ENCODE data around the gene EFHC2. TPM values are rescaled to one million over a fixed set of nuclear protein-coding genes. Genes with fewer than 3 reads are reported as not detected.

Gene EFHC2
- total RNA-seq, 1 experiment from 2014 or later: 1.1 TPM

GRCh38 chrX:44384688-44385338 lies 41.3 kb upstream of the EFHC2 start:
- WGBS (ENCODE audit: extremely low coverage, insufficient read length, low lambda C conversion rate): no CpG with 5 or more reads among the region's 4 CpGs
- no peak overlapping the region for H3K27ac ChIP-seq (ENCODE audit: insufficient read length, low read depth, low read length)
- TF ChIP-seq CTCF (conservative IDR thresholded peaks at IDR 0.05): no peak
- Mint-ChIP-seq H3K9me3 (peaks cover 63 to 75% of the 10 kb centered on the region in 2 experiments), H3K27ac (no peak overlapping the region), H3K4me3 (no peak overlapping the region), H3K36me3 (ENCODE audit: insufficient read depth in 1 of 3, low read depth in 3 of 3) (peaks cover 0 to 4% (median 4%) of the 10 kb centered on the region in 3 experiments; a peak in 2 of 7 replicates), H3K27me3 (ENCODE audit: low read depth) (no peaks in the 10 kb centered on the region; the same call in 1 of the 2 replicates), H3K4me1 (no peaks in the 10 kb centered on the region)
- H3K27me3 ChIP-seq (ENCODE audit: insufficient read depth, low read length): no peaks in the 10 kb centered on the region
- H3K4me1 ChIP-seq (ENCODE audit: insufficient read depth, low read length): no peaks in the 10 kb centered on the region
- no peak overlapping the region for H4K8ac ChIP-seq (replicated peaks; ENCODE audit: insufficient read length, low read depth, low read length)
- H2BK5ac ChIP-seq (ENCODE audit: insufficient read length, low read length): no peak overlapping the region
- H3K79me1 ChIP-seq (ENCODE audit: insufficient read depth, low read depth, low read length, poor library complexity, severe bottlenecking): no peaks in the 10 kb centered on the region
- H3K23ac ChIP-seq (ENCODE audit: insufficient read length, low read depth, low read length): no peak overlapping the region
- no peak overlapping the region for H3K18ac ChIP-seq (ENCODE audit: insufficient read length, low read depth, low read length)
- H3K9ac ChIP-seq (ENCODE audit: extremely low read depth, insufficient read length, low read length): no peak overlapping the region
- H3K79me2 ChIP-seq (ENCODE audit: insufficient read depth, low read length): no peaks in the 10 kb centered on the region
- H4K91ac ChIP-seq (ENCODE audit: insufficient read length, low read depth, low read length): no peak overlapping the region
- H4K5ac ChIP-seq (ENCODE audit: insufficient read length, low read depth, low read length): no peak overlapping the region
- no peak overlapping the region for H3K4me2 ChIP-seq (ENCODE audit: insufficient read depth, insufficient read length, low read length)
- H2AK5ac ChIP-seq (ENCODE audit: insufficient read length, low read length): no peak overlapping the region
- H2BK120ac ChIP-seq (ENCODE audit: low read depth, low read length, poor library complexity, severe bottlenecking): no peak overlapping the region
- H4K20me1 ChIP-seq (ENCODE audit: control insufficient read depth, insufficient read depth, insufficient read length): no peaks in the 10 kb centered on the region
- no peak overlapping the region for H2BK20ac ChIP-seq (ENCODE audit: low read depth, low read length, poor library complexity, severe bottlenecking)
- H2BK12ac ChIP-seq (ENCODE audit: insufficient read length, low read depth, low read length): no peak overlapping the region
- H3T11ph ChIP-seq (ENCODE audit: low read length): no peak overlapping the region
- peaks cover 7% of the 10 kb centered on the region for H3K9me3 ChIP-seq (ENCODE audit: control insufficient read depth, low read depth, low read length)
- H3K56ac ChIP-seq (ENCODE audit: insufficient read length, low read depth, low read length): no peak overlapping the region
- DNase-seq: no peak
- H2BK15ac ChIP-seq (ENCODE audit: low read depth, low read length): no peak overlapping the region
- H2AFZ ChIP-seq (ENCODE audit: low read length): no peak overlapping the region
- no peaks in the 10 kb centered on the region for H3K23me2 ChIP-seq (ENCODE audit: insufficient read length, low read depth, low read length, poor library complexity, severe bottlenecking)
- H3K4ac ChIP-seq (ENCODE audit: low read depth, low read length): no peak overlapping the region
- H3K14ac ChIP-seq (ENCODE audit: insufficient read depth, low read length): no peak overlapping the region
